GM18502 (cell line): ENCODE results near the gene SERPINB6.
"Not testable (repeated sequence)": the region's sequence is repeated elsewhere in the genome, so short reads cannot be mapped to it uniquely, and the experiment has no call there.

Experiments
- ATAC-seq: cut with Tn5 transposase; IDR thresholded peaks from one replicate; pipeline ENCODE4 v1.9.1; 2021; ENCODE audit warnings: mild to moderate bottlenecking; ENCODE audit not compliant: unreplicated experiment, poor library complexity

The SERPINB6 gene

DNA sequence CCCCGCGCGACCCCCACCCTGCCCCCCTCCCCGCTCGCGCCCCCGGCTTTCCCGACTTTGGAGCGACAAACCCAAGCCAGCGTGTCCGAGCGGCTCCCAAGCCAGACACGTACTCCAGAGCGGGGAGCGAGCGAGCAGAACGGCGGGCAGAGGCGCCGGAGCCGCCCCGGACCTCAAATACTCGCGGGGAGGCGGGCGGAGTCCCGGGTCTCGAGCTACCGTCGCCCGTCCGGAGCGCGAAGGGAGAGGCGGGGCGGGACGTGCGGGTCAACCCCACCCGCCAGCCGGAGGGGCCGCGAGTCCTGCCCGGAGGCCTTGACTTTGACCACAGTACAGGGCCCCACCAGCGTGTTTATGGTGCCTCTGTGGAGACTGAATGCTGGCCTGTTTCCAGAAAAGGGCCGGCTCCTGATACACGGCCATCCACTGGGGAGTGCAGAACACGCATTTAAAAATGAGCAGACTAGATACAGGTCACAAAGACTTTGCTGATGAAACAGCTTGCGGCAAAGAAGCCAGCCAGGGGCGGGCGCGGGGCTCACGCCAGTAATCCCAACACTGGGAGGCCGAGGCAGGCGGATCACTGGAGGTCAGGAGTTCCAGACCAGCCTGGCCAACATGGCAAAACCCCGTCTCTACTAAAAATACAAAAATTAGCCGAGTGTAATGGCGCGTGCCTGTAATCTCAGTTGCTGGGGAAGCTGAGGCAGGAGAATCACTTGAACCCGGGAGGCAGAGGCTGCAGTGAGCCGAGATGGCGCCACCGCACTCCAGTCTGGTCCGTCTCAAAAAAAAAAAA lies at the start of gene SERPINB6:
SERPINB6 (minus strand) TSS at position 148 of the 799 bp plus-strand sequence. CDS start 12,235 bp downstream, outside the sequence.
- ATAC-seq = no peak

- no peak for ATAC-seq
Measured at GRCh38 chr6:3019749-3020320, 48.5 kb upstream of the SERPINB6 start.

- no peak for ATAC-seq
Measured at GRCh38 chr6:3019065-3019464, 47.7 kb upstream of the SERPINB6 start.

GRCh38 chr6:3017304-3017703 lies 45.9 kb upstream of the SERPINB6 start:
- ATAC-seq = no peak

DNA sequence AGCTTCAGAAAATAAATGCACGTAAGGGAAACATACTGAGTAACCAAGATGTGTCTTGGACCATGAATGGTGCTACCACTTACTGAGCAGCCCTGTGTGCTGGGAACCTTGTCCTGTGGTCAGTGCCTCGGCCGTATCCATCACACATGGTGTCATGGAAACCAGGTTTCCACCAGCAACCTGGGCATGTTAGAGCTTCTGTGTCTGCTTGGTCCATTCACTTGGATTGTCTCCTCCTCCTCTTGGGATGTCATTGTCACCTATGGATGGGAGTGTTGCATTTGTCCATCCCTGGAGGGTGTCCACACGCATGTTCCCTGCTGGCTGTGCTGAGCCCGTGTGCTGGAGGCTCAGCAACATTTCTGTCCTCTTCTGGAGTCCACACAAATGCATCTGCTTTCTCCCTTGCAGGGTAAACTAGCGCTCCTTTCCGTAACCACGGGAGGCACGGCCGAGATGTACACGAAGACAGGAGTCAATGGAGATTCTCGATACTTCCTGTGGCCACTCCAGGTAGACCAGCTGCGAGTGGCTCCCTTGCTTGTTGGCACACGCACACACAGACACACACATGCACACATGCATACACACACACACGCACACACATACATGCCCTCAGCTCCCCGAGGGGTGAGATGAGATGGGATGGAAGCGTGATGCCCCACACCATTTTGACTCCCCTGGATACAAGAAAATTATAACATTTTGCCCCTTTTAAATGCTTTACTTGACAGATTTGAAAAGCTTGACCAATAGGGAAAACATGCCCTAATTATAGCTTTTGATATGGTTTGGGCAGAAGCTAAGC lies 45.3 kb upstream of the SERPINB6 start:
- no peak for ATAC-seq

- no peak for ATAC-seq
Measured at GRCh38 chr6:3015144-3015543, 43.8 kb upstream of the SERPINB6 start.

DNA sequence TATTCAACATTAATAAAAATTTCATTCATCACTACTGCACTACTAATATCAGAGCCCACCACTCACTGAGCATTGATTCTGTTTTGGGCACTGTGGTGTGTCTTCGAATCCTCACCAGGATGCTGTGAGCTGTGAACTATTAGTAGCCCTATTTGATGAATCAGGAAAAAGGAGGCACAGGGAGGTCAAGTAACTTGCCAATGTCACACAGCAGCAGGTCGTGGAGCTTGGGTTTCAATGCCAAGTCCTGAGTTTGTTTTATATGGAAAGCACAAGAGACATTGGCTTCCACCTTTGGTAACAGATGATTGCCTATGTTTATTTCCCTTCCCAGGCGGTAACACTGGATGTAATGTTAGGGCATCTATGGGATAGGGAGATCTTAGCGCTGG lies 43.3 kb upstream of the SERPINB6 start:
- no peak for ATAC-seq

- ATAC-seq = no peak
Measured at GRCh38 chr6:3013901-3014674, 42.7 kb upstream of the SERPINB6 start.

- ATAC-seq = no peak
Measured at GRCh38 chr6:3013486-3013885, 42.1 kb upstream of the SERPINB6 start.

DNA sequence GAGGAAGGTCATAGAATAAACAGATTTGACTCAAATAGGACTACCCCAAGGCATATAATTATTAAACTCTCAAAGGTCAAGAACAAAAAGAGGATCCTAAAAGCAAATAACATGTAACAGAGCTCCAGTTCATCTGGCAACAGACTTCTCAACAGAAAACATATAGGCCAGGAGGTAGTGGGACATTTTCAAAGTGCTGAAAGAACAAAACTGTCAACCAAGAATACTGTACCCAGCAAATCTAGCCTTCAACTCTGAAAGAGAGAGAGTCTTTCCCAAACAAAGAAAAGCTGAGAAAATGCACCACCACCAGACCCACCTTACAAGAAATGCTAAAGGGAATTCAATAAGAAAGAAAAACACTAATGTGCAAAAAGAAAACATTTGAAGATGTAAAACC lies 40.2 kb upstream of the SERPINB6 start:
- no peak for ATAC-seq

GRCh38 chr6:3011158-3011557 lies 39.8 kb upstream of the SERPINB6 start:
- no peak for ATAC-seq

DNA sequence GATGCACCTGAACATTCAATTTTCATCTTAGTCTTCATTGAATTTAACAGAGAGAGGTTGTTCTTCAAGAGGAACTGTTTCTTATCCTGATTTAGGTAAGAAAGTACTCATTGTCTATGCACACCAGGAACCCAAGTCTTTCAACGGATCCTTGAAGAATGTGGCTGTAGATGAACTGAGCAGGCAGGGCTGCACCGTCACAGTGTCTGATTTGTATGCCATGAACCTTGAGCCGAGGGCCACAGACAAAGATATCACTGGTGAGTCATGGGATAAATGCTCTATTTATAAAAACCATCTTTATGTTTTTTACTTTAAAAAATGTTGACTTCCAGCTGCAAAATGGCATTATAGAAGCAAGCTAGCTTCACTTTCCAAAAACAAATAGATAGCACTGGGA lies 38.6 kb upstream of the SERPINB6 start:
- no peak for ATAC-seq

DNA sequence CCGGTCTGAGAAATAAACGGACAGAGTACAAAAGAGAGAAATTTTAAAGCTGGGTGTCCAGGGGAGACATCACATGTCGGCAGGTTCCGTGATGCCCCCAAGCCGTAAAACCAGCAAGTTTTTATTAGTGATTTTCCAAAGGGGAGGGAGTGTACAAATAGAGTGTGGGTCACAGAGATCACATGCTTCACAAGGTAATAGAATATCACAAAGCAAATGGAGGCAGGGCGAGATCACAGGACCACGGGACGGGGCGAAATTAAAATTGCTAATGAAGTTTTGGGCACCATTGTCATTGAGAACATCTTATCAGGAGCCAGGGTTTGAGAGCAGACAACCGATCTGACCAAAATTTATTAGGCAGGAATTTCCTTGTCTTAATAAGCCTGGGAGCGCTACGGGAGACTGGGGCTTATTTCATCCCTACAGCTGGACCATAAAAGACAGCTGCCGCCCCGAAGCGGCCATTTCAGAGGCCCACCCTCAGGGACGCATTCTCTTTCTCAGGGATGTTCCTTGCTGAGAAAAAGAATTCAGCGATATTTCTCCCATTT lies 37.4 kb upstream of the SERPINB6 start:
- not testable (repeated sequence) for ATAC-seq

- ATAC-seq = no peak
Measured at GRCh38 chr6:3007571-3007970, 36.2 kb upstream of the SERPINB6 start.

DNA sequence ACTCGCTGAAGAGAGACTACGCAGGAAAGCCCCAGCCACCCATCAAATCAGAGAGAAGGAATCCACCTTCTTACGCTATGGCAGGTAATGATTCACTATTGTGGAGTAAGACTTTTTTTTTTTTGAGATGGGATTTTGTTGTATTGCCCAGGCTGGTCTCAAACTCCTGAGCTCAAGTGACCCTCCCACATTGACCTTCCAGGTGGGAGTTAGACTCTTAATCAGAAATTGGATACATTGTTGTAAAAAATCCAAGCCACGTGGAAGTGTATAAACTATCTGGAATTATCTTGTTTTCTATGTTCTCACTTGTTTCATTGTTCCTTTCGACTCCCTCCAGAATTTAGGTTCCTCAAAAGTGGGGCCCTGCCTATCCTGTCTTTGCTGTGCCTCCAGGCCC lies 35.1 kb upstream of the SERPINB6 start:
- no peak for ATAC-seq

DNA sequence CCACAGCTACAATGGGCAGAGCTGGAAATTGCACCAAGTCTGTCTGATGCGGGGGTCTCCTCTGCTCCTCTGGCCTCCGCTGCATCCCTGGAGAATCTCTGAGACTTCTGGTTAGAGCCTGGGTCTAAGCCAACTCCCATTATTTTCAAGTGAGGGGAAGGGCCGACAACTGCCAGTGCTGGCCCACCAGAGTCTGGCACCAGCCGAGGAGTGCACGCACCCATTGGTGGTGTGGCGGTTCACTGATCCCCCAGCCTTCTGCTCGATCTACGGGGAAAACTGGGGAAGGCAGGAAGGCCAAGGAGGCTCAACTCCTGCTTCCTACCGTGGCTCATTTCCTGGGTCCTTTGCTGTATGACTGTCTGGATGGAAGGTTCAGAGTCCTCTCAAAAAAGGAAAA lies 34.5 kb upstream of the SERPINB6 start:
- ATAC-seq = no peak

GRCh38 chr6:3005077-3005476 lies 33.7 kb upstream of the SERPINB6 start:
- ATAC-seq = no peak

DNA sequence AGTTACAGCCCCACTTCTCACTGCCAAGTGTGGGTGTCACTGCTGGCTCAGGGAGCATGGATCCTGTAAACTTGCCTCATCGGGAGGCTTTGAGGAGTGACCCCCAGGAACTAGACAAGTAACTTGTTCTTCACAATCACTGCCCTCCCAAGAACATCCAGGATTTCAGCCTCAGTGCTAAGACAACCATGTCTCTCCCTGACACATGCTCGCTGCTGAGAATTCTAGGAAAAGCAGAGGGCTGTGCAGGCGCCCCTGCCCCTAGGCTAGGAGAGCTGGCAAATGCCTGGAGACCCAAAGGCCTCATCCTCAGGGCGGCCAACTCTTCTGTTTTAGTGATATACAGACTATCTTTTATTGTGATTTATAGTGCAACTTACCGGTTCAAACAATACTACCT lies 31.9 kb upstream of the SERPINB6 start:
- not testable (repeated sequence) for ATAC-seq

DNA sequence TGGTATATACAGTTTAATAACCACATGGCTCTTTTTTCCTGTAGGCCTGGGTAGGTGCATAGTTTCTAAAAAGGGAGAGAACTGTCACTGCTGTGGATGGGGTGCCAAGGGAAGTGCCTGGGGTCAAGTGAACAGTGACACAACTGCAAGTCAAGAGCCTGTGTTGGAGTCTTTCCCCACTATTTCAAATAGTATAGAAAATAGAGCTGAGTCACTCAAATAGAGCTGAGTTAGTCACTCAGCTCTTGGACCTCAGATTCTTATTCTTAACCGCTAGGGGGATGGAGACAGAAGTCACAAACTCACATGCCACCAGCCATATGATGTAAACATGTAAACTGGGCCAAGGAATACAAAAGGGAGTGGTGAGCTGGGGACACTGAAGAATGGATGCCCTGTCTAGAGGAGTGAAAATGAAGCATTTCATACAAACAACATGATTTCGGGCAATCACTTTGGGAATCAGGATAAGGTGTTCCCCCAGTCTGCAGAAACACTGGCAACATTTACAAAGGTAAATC lies 30.5 kb upstream of the SERPINB6 start:
- peak; percentile 30 for ATAC-seq
